Sigmoid colon (tissue), 4 donors: ENCODE measurements around the gene F3.
A peak's percentile ranks its signal among the peaks of the same experiment; 100 is the strongest.

Experiments used
- CTCF ChIP-seq, 4 experiments: fragments of 450-650 bp in 3 of 4; fragments of 200-600 bp in 1 of 4; IDR thresholded peaks; one replicate each; pipeline ENCODE4 v1.5.1; 2016 to 2019; ENCODE audit warnings: antibody characterized with exemption in 4 of 4, mild to moderate bottlenecking in 3 of 4, moderate library complexity in 2 of 4
- POLR2AphosphoS5 ChIP-seq, 4 donors: sonication (generic); formaldehyde crosslinking; IDR thresholded peaks; one replicate each; pipeline ENCODE4 v1.6.1; 2017; ENCODE audit warnings: antibody characterized with exemption in 4 of 4

GRCh38 chr1:94538243-94538827, 3.2 kb downstream of the F3 start:
- TF ChIP-seq CTCF (IDR thresholded peaks at IDR 0.05) (no peak), POLR2AphosphoS5 (IDR thresholded peaks at IDR 0.05) (peak in 1 of 4 donors; percentile 30)
